Measurements from ENCODE around the gene PI16. TPM values are rescaled to one million over a fixed set of nuclear protein-coding genes. Genes with fewer than 3 reads are reported as not detected.

The PI16 gene, protein sequence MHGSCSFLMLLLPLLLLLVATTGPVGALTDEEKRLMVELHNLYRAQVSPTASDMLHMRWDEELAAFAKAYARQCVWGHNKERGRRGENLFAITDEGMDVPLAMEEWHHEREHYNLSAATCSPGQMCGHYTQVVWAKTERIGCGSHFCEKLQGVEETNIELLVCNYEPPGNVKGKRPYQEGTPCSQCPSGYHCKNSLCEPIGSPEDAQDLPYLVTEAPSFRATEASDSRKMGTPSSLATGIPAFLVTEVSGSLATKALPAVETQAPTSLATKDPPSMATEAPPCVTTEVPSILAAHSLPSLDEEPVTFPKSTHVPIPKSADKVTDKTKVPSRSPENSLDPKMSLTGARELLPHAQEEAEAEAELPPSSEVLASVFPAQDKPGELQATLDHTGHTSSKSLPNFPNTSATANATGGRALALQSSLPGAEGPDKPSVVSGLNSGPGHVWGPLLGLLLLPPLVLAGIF
- 2.3 TPM for polyA plus RNA-seq

GRCh38 chr6:36954262-36954931 lies at the start of gene PI16:
PI16 (plus strand) TSS chr6:36954738; CDS start chr6:36954761, 23 bp downstream.
- Mint-ChIP-seq H3K36me3 (no peaks in the 10 kb centered on the region), H3K27ac (peak within 1 kb of the TSS in 1 of 3 donors; percentile 67), H3K4me1 (peaks cover 19 to 29% (median 23%) of the 10 kb centered on the region in 3 donors)

GRCh38 chr6:36904851-36905393 lies 49.6 kb upstream of the PI16 start:
- no peaks in the 10 kb centered on the region for H3K27me3 Mint-ChIP-seq
- no peaks in the 10 kb centered on the region for H3K9me3 Mint-ChIP-seq
- H3K36me3 Mint-ChIP-seq = peaks cover 6% of the 10 kb centered on the region
- H3K4me1 Mint-ChIP-seq = peaks cover 0 to 2% (median 0%) of the 10 kb centered on the region in 3 donors
- no peak overlapping the region for H3K27ac Mint-ChIP-seq
- no peak overlapping the region for H3K4me3 Mint-ChIP-seq

More at GRCh38 chr6:36954262-36954931, at the start of gene PI16:
- Mint-ChIP-seq H3K27me3 (peaks cover 9% of the 10 kb centered on the region), H3K4me3 (peak within 1 kb of the TSS; percentile 6 to 80 (median 52)), H3K9me3 (no peaks in the 10 kb centered on the region)

- Mint-ChIP-seq H3K36me3 (peaks cover 6% of the 10 kb centered on the region), H3K27me3 (no peaks in the 10 kb centered on the region)
Measured at GRCh38 chr6:36906539-36907325, 47.8 kb upstream of the PI16 start.

DNA sequence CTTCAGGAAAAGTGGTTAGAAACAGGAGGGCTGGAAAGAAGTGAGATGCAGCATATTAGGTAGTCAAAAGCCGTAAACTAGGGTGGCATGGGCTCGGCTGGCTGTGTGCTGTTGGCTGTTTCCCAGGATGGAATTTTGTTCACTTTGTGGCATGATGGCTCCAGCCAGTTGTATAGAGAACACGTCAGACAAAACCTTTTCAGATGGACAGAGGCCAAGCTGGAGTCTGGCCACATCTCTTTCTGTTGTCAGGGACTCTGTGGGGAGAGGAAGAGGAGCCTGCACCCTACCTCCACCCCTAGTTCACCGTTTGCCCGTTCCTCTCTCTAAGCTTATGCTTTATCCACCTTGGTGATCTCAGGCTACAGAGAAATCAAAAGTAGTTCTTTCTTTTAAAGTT lies 46.8 kb upstream of the PI16 start:
- peaks cover 9 to 12% (median 11%) of the 10 kb centered on the region in 3 donors for H3K4me1 Mint-ChIP-seq

More at GRCh38 chr6:36906539-36907325, 47.8 kb upstream of the PI16 start:
- Mint-ChIP-seq H3K9me3 (no peaks in the 10 kb centered on the region), H3K27ac (no peak overlapping the region), H3K4me3 (no peak overlapping the region), H3K4me1 (peaks cover 2 to 3% (median 2%) of the 10 kb centered on the region in 3 donors)

GRCh38 chr6:36908747-36909146 lies 45.8 kb upstream of the PI16 start:
- Mint-ChIP-seq H3K4me3 (no peak overlapping the region), H3K9me3 (no peaks in the 10 kb centered on the region), H3K27ac (no peak overlapping the region), H3K4me1 (peaks cover 11 to 14% (median 13%) of the 10 kb centered on the region in 3 donors), H3K36me3 (peaks cover 6% of the 10 kb centered on the region), H3K27me3 (no peaks in the 10 kb centered on the region)

More for the DNA sequence above, 46.8 kb upstream of the PI16 start:
- H3K27ac Mint-ChIP-seq = peak overlapping the region in 1 of 3 donors; percentile 14
- no peaks in the 10 kb centered on the region for H3K9me3 Mint-ChIP-seq
- peaks cover 6% of the 10 kb centered on the region for H3K36me3 Mint-ChIP-seq
- H3K4me3 Mint-ChIP-seq = no peak overlapping the region
- H3K27me3 Mint-ChIP-seq = no peaks in the 10 kb centered on the region

DNA sequence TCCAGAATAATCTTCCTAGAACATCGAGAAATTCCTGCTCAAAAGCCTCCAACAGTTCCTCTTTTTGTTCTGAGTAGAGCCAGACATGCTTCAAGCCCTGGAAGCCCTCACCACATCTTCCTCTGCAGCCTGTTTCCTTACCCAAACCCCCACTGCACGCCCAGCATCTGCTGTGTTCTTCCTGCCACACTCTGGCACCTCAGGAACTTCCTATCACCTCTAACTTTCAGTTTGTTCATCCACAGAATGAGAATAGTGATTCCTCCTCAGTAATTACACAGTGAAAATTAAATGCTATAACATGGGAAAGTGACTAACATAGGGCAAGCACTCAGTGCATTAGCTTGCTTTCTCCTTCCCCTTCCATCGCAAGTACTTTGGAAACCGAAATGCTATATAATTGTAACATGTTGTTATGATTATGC lies 42.5 kb upstream of the PI16 start:
- Mint-ChIP-seq H3K36me3 (peaks cover 10% of the 10 kb centered on the region), H3K4me1 (peaks cover 13 to 14% (median 14%) of the 10 kb centered on the region in 3 donors), H3K27me3 (no peaks in the 10 kb centered on the region), H3K27ac (peak overlapping the region in 1 of 3 donors; percentile 65), H3K9me3 (no peaks in the 10 kb centered on the region), H3K4me3 (peak overlapping the region in 1 of 4 donors; percentile 11)

DNA sequence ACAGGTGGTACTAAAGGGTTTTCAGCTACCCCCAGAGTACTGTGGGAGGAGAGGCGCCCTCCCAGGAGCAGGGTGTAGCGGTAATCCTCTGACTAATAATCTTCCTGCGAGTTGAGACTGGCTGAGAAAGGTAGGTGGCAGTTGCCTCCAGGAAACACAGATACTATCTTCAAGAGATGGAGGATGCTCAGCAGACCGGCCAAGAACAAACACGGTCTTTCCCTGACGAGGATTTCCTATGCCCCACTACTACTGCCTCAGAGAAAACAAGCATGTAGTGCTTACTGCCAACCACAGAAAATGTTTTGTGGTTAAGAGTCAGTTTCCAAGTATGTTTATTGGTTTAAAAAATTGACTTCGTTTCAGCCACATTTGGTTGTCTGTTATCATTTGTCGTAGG lies 42.0 kb upstream of the PI16 start:
- Mint-ChIP-seq H3K4me1 (peaks cover 13 to 14% (median 14%) of the 10 kb centered on the region in 3 donors), H3K4me3 (peak overlapping the region in 1 of 4 donors; percentile 67), H3K27ac (no peak overlapping the region), H3K9me3 (no peaks in the 10 kb centered on the region), H3K36me3 (peaks cover 10% of the 10 kb centered on the region), H3K27me3 (no peaks in the 10 kb centered on the region)

GRCh38 chr6:36913082-36913481 lies 41.5 kb upstream of the PI16 start:
- H3K27me3 Mint-ChIP-seq = no peaks in the 10 kb centered on the region
- no peak overlapping the region for H3K4me3 Mint-ChIP-seq
- H3K27ac Mint-ChIP-seq = peak overlapping the region in 1 of 3 donors; percentile 90
- peaks cover 13 to 14% (median 14%) of the 10 kb centered on the region in 3 donors for H3K4me1 Mint-ChIP-seq
- H3K36me3 Mint-ChIP-seq = peaks cover 8% of the 10 kb centered on the region
- no peaks in the 10 kb centered on the region for H3K9me3 Mint-ChIP-seq

- no peak overlapping the region for H3K4me3 Mint-ChIP-seq
- H3K36me3 Mint-ChIP-seq = peaks cover 7% of the 10 kb centered on the region
- H3K4me1 Mint-ChIP-seq = peaks cover 13 to 14% (median 14%) of the 10 kb centered on the region in 3 donors
- H3K27me3 Mint-ChIP-seq = no peaks in the 10 kb centered on the region
- no peak overlapping the region for H3K27ac Mint-ChIP-seq
- H3K9me3 Mint-ChIP-seq = no peaks in the 10 kb centered on the region
Measured at GRCh38 chr6:36914227-36914794, 40.2 kb upstream of the PI16 start.

- H3K4me1 Mint-ChIP-seq = peaks cover 13 to 14% (median 14%) of the 10 kb centered on the region in 3 donors
- H3K27ac Mint-ChIP-seq = no peak overlapping the region
- H3K36me3 Mint-ChIP-seq = peaks cover 9% of the 10 kb centered on the region
Measured at GRCh38 chr6:36915599-36915998, 38.9 kb upstream of the PI16 start.

DNA sequence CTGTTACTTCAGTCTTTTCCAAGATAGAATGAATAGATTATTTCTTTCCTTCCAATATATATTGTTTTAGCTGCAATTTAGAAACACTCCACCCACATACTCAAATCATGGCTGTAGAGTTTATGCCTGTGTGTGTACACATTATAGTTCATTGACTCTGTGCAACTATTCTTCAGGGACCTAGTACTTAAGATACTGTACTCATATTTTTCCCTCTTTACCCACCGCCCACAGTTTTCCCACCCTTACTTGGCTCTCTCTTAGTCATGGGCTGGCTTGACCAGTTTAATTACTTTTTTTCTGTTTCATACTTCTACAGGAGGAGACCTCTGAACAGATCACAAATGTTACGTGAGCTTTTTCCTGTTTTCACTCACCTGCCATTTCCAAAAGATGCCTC lies 38.4 kb upstream of the PI16 start:
- H3K27me3 Mint-ChIP-seq = no peaks in the 10 kb centered on the region
- peaks cover 13 to 14% (median 14%) of the 10 kb centered on the region in 3 donors for H3K4me1 Mint-ChIP-seq
- H3K36me3 Mint-ChIP-seq = peaks cover 9% of the 10 kb centered on the region
- H3K27ac Mint-ChIP-seq = no peak overlapping the region
- no peak overlapping the region for H3K4me3 Mint-ChIP-seq
- no peaks in the 10 kb centered on the region for H3K9me3 Mint-ChIP-seq

More at GRCh38 chr6:36915599-36915998, 38.9 kb upstream of the PI16 start:
- no peak overlapping the region for H3K4me3 Mint-ChIP-seq
- no peaks in the 10 kb centered on the region for H3K27me3 Mint-ChIP-seq
- no peaks in the 10 kb centered on the region for H3K9me3 Mint-ChIP-seq

- peaks cover 9% of the 10 kb centered on the region for H3K36me3 Mint-ChIP-seq
- no peak overlapping the region for H3K27ac Mint-ChIP-seq
- no peak overlapping the region for H3K4me3 Mint-ChIP-seq
- no peaks in the 10 kb centered on the region for H3K27me3 Mint-ChIP-seq
- H3K9me3 Mint-ChIP-seq = no peaks in the 10 kb centered on the region
- H3K4me1 Mint-ChIP-seq = peaks cover 2 to 8% (median 3%) of the 10 kb centered on the region in 3 donors
Measured at GRCh38 chr6:36917541-36918193, 36.9 kb upstream of the PI16 start.

GRCh38 chr6:36920049-36920448 lies 34.5 kb upstream of the PI16 start:
- H3K4me1 Mint-ChIP-seq = peaks cover 0 to 2% (median 0%) of the 10 kb centered on the region in 3 donors
- no peak overlapping the region for H3K4me3 Mint-ChIP-seq
- no peaks in the 10 kb centered on the region for H3K27me3 Mint-ChIP-seq
- no peaks in the 10 kb centered on the region for H3K9me3 Mint-ChIP-seq
- peaks cover 7% of the 10 kb centered on the region for H3K36me3 Mint-ChIP-seq
- H3K27ac Mint-ChIP-seq = no peak overlapping the region

DNA sequence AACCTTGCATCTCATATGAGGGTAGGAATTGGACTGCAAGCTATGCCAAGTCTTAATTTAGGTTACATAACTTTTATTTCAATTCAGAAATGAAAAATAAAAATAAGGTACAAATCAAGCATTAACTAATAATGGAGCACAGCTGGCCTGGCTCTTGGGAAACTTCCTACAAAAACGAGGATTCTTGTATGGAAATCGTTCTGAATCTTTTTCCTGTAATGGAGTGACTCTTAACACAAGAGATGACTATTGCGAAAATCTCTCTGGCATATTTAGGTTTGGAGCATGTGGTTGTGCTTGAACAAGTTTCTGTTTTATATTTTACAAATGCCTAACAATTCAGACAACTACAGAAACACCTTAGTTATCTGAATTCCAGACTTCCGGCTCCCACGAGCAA lies 34.0 kb upstream of the PI16 start:
- Mint-ChIP-seq H3K27ac (no peak overlapping the region), H3K4me3 (no peak overlapping the region), H3K36me3 (peaks cover 8% of the 10 kb centered on the region), H3K27me3 (no peaks in the 10 kb centered on the region), H3K4me1 (peaks cover 0 to 5% (median 0%) of the 10 kb centered on the region in 3 donors), H3K9me3 (no peaks in the 10 kb centered on the region)
